HEK293 (cell line): Measurements from ENCODE around the gene VCL.

Experiments used
- GLIS1 ChIP-seq: fragments of 450-650 bp; formaldehyde crosslinking; IDR thresholded peaks from 2 replicates; pipeline ENCODE4 v1.5.1; 2016; ENCODE audit warnings: missing biosample characterization, missing genetic modification characterization
- KLF10 ChIP-seq: fragments of 450-650 bp; IDR thresholded peaks from 2 replicates; pipeline ENCODE4 v1.5.1; 2018; ENCODE audit warnings: missing biosample characterization, mild to moderate bottlenecking, missing genetic modification characterization
- KLF8 ChIP-seq: fragments of 450-650 bp; formaldehyde crosslinking; IDR thresholded peaks from 2 replicates; pipeline ENCODE4 v1.5.1; 2016; ENCODE audit warnings: missing biosample characterization, missing genetic modification characterization
- SCRT1 ChIP-seq: fragments of 450-650 bp; formaldehyde crosslinking; IDR thresholded peaks from 2 replicates; pipeline ENCODE4 v1.5.1; 2016; ENCODE audit warnings: missing biosample characterization, missing genetic modification characterization, borderline replicate concordance
- TCF7L2 ChIP-seq: IDR thresholded peaks from 2 replicates; pipeline ENCODE4 v1.6.1; 2011; ENCODE audit warnings: low read depth, mild to moderate bottlenecking, inconsistent platforms, low read length, moderate library complexity, borderline replicate concordance
- WT1 ChIP-seq: fragments of 450-650 bp; formaldehyde crosslinking; IDR thresholded peaks from 2 replicates; pipeline ENCODE4 v1.5.1; 2016; ENCODE audit warnings: missing biosample characterization, missing genetic modification characterization
- ZEB2 ChIP-seq: fragments of 450-650 bp; formaldehyde crosslinking; IDR thresholded peaks from 2 replicates; pipeline ENCODE4 v1.5.1; 2016; ENCODE audit warnings: missing biosample characterization, missing genetic modification characterization
- ZFP69B ChIP-seq: fragments of 450-650 bp; formaldehyde crosslinking; IDR thresholded peaks from 2 replicates; pipeline ENCODE4 v1.5.1; 2016; ENCODE audit warnings: missing biosample characterization, missing genetic modification characterization
- ZNF16 ChIP-seq: fragments of 450-650 bp; formaldehyde crosslinking; IDR thresholded peaks from 2 replicates; pipeline ENCODE4 v1.5.1; 2016; ENCODE audit warnings: low read depth, missing biosample characterization, missing genetic modification characterization
- ZNF221 ChIP-seq: fragments of 450-650 bp; formaldehyde crosslinking; IDR thresholded peaks from 2 replicates; pipeline ENCODE4 v1.5.1; 2017; ENCODE audit warnings: missing biosample characterization, missing genetic modification characterization, borderline replicate concordance
- ZNF292 ChIP-seq: fragments of 450-650 bp; formaldehyde crosslinking; IDR thresholded peaks from 2 replicates; pipeline ENCODE4 v1.5.1; 2016; ENCODE audit warnings: low read depth, missing biosample characterization, missing genetic modification characterization, borderline replicate concordance
- ZNF341 ChIP-seq: fragments of 450-650 bp; formaldehyde crosslinking; IDR thresholded peaks from 2 replicates; pipeline ENCODE4; 2016; ENCODE audit warnings: low read depth, missing biosample characterization, missing genetic modification characterization
- ZNF37A ChIP-seq: fragments of 450-650 bp; IDR thresholded peaks from 2 replicates; pipeline ENCODE4 v1.5.1; 2018; ENCODE audit warnings: missing biosample characterization, missing genetic modification characterization
- ZNF529 ChIP-seq: fragments of 450-650 bp; formaldehyde crosslinking; IDR thresholded peaks from 2 replicates; pipeline ENCODE4 v1.5.1; 2017; ENCODE audit warnings: missing genetic modification characterization, missing biosample characterization; ENCODE audit not compliant: insufficient replicate concordance
- ZNF530 ChIP-seq: fragments of 450-650 bp; formaldehyde crosslinking; IDR thresholded peaks from 2 replicates; pipeline ENCODE4 v1.5.1; 2016; ENCODE audit warnings: low read depth, missing biosample characterization, missing genetic modification characterization
- ZNF549 ChIP-seq: fragments of 450-650 bp; IDR thresholded peaks from 2 replicates; pipeline ENCODE4 v1.5.1; 2018; ENCODE audit warnings: missing biosample characterization, missing genetic modification characterization, mild to moderate bottlenecking, inconsistent platforms, moderate library complexity
- ZNF561 ChIP-seq: fragments of 450-650 bp; IDR thresholded peaks from 2 replicates; pipeline ENCODE4 v1.5.1; 2018; ENCODE audit warnings: missing biosample characterization, missing genetic modification characterization, borderline replicate concordance
- ZNF600 ChIP-seq: fragments of 450-650 bp; formaldehyde crosslinking; IDR thresholded peaks from 2 replicates; pipeline ENCODE4 v1.5.1; 2016; ENCODE audit warnings: missing biosample characterization, missing genetic modification characterization
- ZNF629 ChIP-seq: fragments of 450-650 bp; formaldehyde crosslinking; IDR thresholded peaks from 2 replicates; pipeline ENCODE4 v1.5.1; 2017; ENCODE audit warnings: missing biosample characterization, missing genetic modification characterization
- ZSCAN30 ChIP-seq: fragments of 450-650 bp; IDR thresholded peaks from 2 replicates; pipeline ENCODE4 v1.5.1; 2018; ENCODE audit warnings: missing biosample characterization, mild to moderate bottlenecking, missing genetic modification characterization, moderate library complexity
- TF ChIP-seq, protein P1 (sequence below): fragments of 450-650 bp; formaldehyde crosslinking; conservative IDR thresholded peaks from 2 replicates; pipeline ENCODE4 v1.5.1; 2016; ENCODE audit warnings: low read depth, missing biosample characterization, missing genetic modification characterization
- TF ChIP-seq, protein P2 (sequence below): fragments of 450-650 bp; formaldehyde crosslinking; IDR thresholded peaks from 2 replicates; pipeline ENCODE4 v1.5.1; 2017; ENCODE audit warnings: missing biosample characterization, missing genetic modification characterization
- TF ChIP-seq, protein P3 (sequence below): fragments of 450-650 bp; formaldehyde crosslinking; IDR thresholded peaks from 2 replicates; pipeline ENCODE4 v1.5.1; 2016; ENCODE audit warnings: missing biosample characterization, missing genetic modification characterization
- TF ChIP-seq, protein P4 (sequence below): fragments of 450-650 bp; formaldehyde crosslinking; IDR thresholded peaks from 2 replicates; pipeline ENCODE4 v1.5.0; 2017; ENCODE audit warnings: missing biosample characterization, missing genetic modification characterization, borderline replicate concordance
- TF ChIP-seq, protein P5 (sequence below): fragments of 450-650 bp; formaldehyde crosslinking; IDR thresholded peaks from 2 replicates; pipeline ENCODE4 v1.5.1; 2016; ENCODE audit warnings: missing biosample characterization, missing genetic modification characterization

Gene VCL

DNA sequence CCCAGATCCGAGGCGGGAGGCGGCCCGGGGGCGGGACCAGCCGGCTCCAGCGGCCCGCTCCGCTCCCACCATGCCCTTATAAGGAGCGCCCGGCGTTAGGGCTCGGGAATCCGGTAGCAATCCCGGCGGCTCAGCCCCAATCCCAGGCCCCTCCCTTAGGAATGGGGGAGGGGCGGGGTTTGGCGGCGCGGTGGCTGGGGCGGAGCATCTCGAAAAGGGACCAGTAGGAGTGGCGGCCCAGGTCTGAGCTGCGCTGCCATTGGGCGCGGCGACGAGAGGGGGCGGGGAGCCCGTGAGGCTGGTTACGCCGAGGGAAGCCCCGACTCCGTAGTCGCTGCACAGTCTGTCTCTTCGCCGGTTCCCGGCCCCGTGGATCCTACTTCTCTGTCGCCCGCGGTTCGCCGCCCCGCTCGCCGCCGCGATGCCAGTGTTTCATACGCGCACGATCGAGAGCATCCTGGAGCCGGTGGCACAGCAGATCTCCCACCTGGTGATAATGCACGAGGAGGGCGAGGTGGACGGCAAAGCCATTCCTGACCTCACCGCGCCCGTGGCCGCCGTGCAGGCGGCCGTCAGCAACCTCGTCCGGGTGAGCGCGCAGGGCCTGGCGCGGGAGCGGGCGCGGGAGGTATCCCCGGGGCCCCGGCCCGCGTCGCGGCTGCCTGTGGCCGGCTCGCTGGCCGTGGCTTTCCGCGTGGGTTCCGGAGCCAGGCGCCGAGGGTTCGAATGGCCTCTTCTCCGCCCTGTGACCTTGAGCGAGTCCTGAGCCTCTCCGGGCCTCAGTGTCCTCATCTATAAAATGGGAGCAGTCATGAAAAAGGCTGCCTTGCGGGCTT is at the start of gene VCL (continued):
- TF ChIP-seq ZNF561 (tag by site-specific recombination) (peak; percentile 69), ZNF37A (tag by site-specific recombination) (0 out of 2 replicates have a peak, but pooled peaks have one; percentile 1), ZEB2 (peak; percentile 95), ZSCAN30 (tag by site-specific recombination) (peak; percentile 59; the same call in 1 of the 2 replicates), ZNF600 (tag by site-specific recombination) (peak; percentile 93), GLIS1 (tag by site-specific recombination) (peak; percentile 38; the same call in 1 of the 2 replicates), ZFP69B (peak; percentile 50; the same call in 1 of the 2 replicates), ZNF549 (tag by site-specific recombination) (no peak), ZNF530 (tag by site-specific recombination) (no peak), TCF7L2 (no peak), ZNF292 (no peak), ZNF16 (tag by site-specific recombination) (no peak), KLF8 (tag by site-specific recombination) (peak; percentile 73; the same call in 1 of the 2 replicates), ZNF629 (tag by site-specific recombination) (no peak), SCRT1 (tag by site-specific recombination) (no peak), ZNF341 (tag by site-specific recombination) (peak; percentile 94), KLF10 (peak; percentile 6; the same call in 1 of the 2 replicates), ZNF529 (tag by site-specific recombination) (no peak), ZNF221 (tag by site-specific recombination) (no peak), WT1 (tag by site-specific recombination) (peak; percentile 19; the same call in 1 of the 2 replicates)
- TF ChIP-seq, protein P1, sequence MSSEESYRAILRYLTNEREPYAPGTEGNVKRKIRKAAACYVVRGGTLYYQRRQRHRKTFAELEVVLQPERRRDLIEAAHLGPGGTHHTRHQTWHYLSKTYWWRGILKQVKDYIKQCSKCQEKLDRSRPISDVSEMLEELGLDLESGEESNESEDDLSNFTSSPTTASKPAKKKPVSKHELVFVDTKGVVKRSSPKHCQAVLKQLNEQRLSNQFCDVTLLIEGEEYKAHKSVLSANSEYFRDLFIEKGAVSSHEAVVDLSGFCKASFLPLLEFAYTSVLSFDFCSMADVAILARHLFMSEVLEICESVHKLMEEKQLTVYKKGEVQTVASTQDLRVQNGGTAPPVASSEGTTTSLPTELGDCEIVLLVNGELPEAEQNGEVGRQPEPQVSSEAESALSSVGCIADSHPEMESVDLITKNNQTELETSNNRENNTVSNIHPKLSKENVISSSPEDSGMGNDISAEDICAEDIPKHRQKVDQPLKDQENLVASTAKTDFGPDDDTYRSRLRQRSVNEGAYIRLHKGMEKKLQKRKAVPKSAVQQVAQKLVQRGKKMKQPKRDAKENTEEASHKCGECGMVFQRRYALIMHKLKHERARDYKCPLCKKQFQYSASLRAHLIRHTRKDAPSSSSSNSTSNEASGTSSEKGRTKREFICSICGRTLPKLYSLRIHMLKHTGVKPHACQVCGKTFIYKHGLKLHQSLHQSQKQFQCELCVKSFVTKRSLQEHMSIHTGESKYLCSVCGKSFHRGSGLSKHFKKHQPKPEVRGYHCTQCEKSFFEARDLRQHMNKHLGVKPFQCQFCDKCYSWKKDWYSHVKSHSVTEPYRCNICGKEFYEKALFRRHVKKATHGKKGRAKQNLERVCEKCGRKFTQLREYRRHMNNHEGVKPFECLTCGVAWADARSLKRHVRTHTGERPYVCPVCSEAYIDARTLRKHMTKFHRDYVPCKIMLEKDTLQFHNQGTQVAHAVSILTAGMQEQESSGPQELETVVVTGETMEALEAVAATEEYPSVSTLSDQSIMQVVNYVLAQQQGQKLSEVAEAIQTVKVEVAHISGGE (tag by site-specific recombination): peak; percentile 81
- TF ChIP-seq, protein P2, sequence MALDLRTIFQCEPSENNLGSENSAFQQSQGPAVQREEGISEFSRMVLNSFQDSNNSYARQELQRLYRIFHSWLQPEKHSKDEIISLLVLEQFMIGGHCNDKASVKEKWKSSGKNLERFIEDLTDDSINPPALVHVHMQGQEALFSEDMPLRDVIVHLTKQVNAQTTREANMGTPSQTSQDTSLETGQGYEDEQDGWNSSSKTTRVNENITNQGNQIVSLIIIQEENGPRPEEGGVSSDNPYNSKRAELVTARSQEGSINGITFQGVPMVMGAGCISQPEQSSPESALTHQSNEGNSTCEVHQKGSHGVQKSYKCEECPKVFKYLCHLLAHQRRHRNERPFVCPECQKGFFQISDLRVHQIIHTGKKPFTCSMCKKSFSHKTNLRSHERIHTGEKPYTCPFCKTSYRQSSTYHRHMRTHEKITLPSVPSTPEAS (tag by site-specific recombination): peak; percentile 37; the same call in 1 of the 2 replicates
- TF ChIP-seq, protein P3, sequence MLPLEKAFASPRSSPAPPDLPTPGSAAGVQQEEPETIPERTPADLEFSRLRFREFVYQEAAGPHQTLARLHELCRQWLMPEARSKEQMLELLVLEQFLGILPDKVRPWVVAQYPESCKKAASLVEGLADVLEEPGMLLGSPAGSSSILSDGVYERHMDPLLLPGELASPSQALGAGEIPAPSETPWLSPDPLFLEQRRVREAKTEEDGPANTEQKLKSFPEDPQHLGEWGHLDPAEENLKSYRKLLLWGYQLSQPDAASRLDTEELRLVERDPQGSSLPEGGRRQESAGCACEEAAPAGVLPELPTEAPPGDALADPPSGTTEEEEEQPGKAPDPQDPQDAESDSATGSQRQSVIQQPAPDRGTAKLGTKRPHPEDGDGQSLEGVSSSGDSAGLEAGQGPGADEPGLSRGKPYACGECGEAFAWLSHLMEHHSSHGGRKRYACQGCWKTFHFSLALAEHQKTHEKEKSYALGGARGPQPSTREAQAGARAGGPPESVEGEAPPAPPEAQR (tag by site-specific recombination): no peak
- TF ChIP-seq, protein P4, sequence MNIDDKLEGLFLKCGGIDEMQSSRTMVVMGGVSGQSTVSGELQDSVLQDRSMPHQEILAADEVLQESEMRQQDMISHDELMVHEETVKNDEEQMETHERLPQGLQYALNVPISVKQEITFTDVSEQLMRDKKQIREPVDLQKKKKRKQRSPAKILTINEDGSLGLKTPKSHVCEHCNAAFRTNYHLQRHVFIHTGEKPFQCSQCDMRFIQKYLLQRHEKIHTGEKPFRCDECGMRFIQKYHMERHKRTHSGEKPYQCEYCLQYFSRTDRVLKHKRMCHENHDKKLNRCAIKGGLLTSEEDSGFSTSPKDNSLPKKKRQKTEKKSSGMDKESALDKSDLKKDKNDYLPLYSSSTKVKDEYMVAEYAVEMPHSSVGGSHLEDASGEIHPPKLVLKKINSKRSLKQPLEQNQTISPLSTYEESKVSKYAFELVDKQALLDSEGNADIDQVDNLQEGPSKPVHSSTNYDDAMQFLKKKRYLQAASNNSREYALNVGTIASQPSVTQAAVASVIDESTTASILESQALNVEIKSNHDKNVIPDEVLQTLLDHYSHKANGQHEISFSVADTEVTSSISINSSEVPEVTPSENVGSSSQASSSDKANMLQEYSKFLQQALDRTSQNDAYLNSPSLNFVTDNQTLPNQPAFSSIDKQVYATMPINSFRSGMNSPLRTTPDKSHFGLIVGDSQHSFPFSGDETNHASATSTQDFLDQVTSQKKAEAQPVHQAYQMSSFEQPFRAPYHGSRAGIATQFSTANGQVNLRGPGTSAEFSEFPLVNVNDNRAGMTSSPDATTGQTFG: no peak
- TF ChIP-seq, protein P5, sequence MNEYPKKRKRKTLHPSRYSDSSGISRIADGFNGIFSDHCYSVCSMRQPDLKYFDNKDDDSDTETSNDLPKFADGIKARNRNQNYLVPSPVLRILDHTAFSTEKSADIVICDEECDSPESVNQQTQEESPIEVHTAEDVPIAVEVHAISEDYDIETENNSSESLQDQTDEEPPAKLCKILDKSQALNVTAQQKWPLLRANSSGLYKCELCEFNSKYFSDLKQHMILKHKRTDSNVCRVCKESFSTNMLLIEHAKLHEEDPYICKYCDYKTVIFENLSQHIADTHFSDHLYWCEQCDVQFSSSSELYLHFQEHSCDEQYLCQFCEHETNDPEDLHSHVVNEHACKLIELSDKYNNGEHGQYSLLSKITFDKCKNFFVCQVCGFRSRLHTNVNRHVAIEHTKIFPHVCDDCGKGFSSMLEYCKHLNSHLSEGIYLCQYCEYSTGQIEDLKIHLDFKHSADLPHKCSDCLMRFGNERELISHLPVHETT (tag by site-specific recombination): peak; percentile 69; the same call in 1 of the 2 replicates
